GM21360 (cell line): Measurements from ENCODE around the gene CYSRT1.
"Not testable (repeated sequence)": the region's sequence is repeated elsewhere in the genome, so short reads cannot be mapped to it uniquely, and the experiment has no call there.

Source experiments
- ATAC-seq: cut with Tn5 transposase; IDR thresholded peaks from one replicate; pipeline ENCODE4 v1.9.1; 2021; ENCODE audit warnings: mild to moderate bottlenecking, moderate library complexity; ENCODE audit not compliant: unreplicated experiment

The CYSRT1 gene

DNA sequence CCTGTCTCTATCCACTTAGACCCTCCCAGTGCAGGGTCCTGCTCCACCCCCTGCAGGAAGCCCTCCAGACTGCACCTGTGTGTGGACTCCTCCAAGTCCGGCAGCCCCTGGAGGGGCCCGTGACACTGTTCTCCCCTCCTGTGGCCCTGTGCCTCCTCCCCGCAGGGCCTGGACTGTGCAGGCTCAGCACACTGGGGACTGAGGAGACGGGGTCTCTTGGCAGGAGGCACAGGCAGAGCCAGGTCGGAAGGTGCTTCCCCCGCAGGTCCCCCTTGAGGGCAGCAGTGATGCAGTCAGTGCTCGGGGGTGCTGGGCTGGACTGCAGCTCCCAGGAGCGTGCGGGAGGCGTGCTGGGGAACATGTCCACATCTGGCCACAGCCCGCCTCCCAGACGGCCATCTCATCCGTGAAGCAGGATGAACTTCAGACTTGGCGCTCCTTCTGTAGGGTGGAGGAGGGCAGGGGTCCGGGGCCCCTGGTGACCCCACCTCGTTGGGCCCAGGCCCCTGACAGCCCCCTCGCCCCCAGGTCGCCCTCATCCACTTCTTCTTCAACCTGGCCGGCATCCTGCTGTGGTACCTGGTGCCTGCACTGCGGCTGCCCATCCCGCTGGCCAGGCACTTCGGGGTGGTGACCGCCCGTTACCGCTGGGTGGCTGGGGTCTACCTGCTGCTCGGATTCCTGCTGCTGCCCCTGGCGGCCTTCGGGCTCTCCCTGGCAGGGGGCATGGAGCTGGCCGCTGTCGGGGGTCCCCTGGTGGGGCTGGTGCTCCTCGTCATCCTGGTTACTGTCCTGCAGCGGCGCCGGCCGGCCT is 10.7 kb downstream of the CYSRT1 start:
- ATAC-seq, result no peak

DNA sequence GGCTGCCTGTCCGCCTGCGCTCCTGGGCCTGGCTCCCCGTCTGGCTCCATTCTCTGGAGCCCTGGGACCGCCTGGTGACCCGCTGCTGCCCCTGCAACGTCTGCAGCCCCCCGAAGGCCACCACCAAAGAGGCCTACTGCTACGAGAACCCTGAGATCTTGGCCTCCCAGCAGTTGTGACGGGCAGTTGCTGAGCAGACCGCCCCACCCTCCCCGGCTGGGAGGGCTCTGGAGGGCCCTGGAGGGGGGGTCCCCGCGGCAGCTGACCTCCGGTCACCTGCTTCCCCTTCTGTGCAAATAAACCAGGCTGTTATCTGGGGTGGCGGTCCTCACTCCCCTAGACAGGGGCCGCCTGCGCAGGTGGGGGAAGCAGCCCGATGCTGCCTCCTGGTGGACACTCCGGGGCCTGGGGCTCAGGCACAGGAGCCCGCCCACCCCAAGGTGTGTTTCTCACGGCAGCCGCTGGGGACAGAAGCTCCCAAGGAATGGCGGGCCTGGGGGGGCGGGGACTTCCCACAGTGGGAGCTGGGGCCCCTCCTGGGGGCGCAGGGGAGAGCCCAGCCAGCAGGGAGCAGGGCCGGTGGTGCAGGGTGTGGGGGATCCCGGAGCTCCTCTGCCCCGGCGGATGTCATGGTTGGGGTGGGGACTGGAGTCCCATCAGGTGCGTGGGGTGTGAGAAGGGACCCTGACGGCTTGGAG is 11.4 kb downstream of the CYSRT1 start:
- no peak for ATAC-seq

DNA sequence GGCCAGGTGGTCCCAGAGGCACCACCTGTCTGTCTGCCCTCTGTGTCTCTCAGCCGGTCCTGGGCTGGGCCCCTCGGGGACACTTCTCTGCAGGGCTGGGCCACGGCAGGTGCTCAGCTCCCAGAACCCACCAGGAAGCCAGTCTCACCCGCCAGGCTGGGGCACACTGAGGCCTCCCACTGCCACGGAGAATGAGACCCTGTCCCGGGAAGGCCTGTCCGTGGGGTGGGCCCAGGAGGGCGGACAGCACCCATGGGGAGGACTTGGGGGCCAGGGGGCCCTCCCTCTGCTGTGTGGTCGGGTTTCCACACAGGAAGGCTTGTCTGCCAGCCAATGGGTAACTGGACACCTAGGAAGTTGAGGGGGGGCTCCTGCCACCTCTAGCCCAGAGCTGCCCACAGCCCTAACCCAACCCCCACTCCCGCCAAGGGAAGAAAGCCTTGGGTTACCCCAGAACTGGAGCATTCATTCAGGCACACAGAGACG is 12.0 kb downstream of the CYSRT1 start:
- ATAC-seq, result no peak

DNA sequence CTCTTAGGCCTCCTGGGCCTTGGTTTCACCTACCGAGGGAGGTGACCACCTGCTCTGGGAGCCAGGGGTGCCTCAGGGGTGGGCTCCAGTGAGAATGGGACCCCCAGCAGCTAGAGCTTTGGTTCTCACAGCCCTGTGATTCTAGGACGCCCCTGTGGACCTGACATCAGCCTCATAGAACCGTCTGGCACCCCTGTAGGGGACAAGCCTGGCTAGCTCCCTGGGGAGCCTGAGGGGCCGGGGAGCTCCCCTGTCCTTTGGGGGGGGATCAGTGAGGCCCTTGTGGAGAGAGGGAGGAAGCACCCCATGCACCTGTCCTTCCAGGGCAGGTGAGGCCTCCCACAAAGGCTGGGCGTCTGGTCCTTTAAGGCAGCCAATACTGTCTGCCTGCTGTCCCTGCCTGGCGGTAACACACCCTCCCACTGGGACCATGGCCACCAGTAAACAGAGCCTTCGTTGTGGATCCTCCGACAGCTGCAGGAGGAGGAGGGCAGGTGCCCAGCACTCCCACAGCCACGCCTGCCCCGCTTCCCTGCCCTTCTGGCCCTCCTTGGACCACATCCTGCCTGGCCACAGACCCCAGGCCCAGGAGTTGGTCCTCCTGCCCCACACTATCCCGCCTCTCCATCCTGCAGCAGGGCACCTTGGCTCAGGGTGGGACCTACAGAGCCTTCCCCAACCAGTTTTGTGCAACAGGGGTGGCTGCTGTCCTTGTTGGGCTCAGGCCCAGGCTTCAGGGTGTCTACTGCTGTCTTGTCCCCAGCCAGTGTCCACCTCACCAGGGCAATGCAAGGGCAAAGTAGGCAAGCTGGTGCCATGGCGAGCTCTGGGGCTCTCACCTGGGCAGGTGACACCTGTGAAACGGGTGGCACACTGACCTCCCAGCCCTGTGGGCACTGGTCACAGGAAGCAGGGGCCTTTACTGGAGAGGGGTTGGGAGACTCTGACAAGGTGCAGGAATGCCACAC is 13.1 kb downstream of the CYSRT1 start:
- no peak for ATAC-seq

DNA sequence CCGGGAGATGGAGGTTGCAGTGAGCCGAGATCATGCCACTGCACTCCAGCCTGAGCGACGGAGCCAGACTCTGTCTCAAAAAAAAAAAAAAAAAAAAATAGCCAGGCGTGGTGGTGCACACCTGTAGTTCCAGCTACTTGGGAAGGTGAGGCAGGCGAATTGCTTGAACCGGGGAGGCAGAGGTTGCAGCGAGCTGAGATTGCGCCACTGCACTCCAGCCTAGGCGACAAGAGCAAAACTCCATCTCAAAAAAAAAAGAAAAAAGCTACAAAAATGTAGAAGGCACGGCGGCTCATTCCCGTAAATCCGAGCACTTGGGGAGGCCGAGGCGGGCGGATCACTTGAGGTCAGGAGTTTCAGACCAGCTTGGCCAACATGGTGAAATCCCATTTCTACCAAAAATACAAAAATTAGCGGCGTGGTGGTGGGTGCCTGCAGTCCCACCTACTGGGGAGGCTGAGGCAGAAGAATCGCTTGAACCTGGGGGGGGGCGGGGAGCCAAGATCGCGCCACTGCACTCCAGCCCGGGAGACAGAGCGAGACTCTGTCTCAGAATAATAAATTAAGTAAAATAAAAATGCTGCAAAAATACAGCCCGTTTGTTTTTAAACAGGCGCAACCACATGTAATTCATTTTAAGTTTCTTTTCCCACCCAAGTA is 14.7 kb downstream of the CYSRT1 start:
- not testable (repeated sequence) for ATAC-seq

DNA sequence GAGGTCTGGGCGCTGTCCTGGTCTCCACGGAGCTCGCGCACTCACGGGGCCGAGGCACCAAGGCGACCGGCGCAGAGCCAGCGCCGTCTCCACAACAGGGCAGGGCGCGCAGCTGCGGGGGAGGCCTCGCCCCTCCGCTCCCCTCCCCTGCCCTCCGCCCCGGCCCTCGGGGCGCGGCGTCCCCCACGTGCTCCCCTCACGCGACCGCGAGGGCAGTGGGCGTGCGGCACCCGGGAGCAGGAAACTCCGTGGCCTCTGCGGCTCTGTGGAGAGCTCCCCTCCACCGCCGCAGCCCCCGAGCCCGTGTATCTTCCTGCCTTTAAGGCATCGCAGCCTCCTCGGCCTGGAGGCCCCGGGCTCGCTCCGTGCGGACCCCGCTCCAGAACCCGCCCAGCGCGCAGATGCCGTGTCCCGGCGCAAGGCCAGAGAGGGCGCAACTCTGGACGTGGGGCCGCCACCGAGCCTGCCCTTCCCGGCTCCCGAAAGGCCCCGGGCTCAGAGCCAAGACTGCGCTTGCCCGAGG is 15.4 kb downstream of the CYSRT1 start:
- peak; percentile 19 for ATAC-seq

DNA sequence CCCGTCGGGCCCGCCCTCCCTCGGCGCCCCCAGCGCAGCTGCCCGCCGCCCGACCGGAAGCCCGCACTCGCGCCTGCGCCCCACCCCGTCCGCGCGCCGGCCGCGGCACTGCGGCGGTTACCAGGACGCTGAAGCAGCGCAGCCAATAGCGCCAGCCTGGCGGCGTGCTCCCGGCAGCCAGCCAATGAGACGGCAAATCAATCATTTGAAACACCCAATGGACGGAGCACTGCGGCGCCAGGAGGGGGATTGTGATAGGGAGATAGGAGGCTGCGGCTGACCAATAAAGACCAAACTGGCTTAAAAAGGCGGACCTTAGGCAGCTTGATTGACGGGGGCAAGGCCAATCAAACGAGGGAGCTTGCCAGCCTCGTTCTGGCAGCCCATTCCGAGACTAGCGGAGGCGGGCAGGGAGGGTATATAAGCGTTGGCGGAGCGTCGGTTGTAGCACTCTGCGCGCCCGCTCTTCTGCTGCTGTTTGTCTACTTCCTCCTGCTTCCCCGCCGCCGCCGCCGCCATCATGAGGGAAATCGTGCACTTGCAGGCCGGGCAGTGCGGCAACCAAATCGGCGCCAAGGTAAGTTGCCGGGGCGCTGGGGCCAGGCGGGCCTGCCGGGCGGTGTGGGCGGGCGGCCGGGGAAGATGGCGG is 16.0 kb downstream of the CYSRT1 start, which contains the start of gene TUBB4B:
Gene TUBB4B, plus strand, starts transcription at position 447 of the 649 bp plus-strand sequence. Its CDS starts 74 bp downstream, at position 521.
- ATAC-seq, result peak; percentile 71

DNA sequence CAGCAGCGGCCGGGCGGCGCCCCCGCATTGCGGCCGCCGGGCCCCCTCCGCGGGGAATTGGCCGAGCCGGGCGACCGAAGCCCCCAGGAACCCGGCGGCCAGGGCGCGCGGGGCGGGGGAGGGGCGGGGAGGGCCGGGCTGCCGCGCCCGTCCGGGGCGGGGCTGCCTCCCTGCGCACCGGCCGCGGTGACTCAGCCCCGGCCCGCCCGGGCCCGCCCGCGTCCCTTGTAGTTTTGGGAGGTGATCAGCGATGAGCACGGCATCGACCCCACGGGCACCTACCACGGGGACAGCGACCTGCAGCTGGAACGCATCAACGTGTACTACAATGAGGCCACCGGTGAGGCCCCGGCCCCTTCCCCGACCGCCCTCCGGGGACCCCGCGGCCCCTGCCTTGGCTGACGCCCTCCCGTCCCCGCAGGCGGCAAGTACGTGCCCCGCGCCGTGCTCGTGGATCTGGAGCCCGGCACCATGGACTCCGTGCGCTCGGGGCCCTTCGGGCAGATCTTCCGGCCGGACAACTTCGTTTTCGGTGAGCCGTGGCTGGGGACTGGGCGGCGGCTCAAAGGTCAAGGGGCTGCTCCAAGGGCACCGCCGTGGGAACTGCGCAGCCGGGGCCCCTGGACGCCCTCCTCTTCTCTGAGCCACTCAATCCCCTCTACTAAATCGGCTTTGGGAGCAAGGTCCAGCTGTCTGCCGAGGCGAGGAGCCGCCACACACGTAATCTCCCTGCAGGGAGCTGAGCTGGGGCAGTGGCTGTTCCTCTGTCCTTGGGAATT is 16.7 kb downstream of the CYSRT1 start:
- ATAC-seq, result peak; percentile 1

DNA sequence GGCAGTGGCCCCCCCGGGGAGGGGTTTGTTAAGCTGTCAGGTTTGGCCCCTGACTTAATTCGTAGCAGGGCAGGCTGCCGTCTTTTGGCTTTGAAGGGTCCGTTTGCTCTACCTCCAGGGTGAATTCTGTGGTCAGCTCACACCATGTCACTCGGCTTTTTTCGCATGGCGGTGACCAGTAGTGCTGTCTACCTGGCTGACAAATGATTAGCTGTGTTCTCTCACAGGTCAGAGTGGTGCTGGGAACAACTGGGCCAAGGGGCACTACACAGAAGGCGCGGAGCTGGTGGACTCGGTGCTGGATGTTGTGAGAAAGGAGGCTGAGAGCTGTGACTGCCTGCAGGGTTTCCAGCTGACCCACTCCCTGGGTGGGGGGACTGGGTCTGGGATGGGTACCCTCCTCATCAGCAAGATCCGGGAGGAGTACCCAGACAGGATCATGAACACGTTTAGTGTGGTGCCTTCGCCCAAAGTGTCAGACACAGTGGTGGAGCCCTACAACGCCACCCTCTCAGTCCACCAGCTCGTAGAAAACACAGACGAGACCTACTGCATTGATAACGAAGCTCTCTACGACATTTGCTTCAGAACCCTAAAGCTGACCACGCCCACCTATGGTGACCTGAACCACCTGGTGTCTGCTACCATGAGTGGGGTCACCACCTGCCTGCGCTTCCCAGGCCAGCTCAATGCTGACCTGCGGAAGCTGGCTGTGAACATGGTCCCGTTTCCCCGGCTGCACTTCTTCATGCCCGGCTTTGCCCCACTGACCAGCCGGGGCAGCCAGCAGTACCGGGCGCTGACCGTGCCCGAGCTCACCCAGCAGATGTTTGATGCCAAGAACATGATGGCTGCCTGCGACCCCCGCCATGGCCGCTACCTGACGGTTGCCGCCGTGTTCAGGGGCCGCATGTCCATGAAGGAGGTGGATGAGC is 17.6 kb downstream of the CYSRT1 start:
- no peak for ATAC-seq

DNA sequence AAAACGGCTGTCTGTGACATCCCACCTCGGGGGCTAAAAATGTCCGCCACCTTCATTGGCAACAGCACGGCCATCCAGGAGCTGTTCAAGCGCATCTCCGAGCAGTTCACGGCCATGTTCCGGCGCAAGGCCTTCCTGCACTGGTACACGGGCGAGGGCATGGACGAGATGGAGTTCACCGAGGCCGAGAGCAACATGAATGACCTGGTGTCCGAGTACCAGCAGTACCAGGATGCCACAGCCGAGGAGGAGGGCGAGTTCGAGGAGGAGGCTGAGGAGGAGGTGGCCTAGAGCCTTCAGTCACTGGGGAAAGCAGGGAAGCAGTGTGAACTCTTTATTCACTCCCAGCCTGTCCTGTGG is 18.3 kb downstream of the CYSRT1 start:
- not testable (repeated sequence) for ATAC-seq

DNA sequence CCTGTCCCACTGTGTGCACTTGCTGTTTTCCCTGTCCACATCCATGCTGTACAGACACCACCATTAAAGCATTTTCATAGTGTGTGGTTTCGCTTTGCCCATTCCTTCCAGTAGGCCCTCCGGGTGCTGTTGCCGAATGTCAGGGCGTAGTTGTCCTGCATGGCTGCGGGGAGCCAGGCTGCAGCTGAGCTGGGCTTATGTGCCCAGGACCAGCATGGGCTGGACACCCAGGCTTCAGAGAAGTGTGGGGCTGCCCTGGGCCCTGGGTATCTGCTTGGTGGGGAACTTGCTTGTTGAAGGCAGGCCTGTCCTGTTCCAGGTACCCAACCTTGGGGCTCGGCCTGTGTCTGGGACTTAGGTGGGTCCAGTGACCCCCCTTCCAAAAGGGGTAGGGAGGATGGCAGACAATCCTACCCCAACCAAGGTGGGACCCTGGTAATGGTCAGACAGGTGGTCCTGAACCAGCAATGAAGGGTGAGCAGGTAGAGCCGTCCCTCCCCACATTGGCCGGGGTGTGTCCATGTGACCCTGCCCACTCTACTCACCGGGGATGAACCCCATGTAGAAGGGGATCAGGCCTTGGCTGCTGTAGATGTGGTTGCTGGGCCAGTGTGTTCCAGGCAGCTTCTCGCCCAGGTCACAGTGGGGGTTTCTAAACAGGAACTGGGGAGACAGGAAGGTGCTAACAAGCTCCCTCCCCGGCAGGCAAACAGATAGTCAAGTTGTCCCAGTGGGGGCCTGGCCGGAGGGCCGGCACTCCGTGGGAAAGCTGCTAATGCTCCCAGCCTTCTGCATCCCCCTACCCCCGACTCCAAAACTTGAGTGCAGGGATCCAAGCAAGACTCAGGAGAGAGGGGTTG is 18.9 kb downstream of the CYSRT1 start:
- no peak for ATAC-seq

DNA sequence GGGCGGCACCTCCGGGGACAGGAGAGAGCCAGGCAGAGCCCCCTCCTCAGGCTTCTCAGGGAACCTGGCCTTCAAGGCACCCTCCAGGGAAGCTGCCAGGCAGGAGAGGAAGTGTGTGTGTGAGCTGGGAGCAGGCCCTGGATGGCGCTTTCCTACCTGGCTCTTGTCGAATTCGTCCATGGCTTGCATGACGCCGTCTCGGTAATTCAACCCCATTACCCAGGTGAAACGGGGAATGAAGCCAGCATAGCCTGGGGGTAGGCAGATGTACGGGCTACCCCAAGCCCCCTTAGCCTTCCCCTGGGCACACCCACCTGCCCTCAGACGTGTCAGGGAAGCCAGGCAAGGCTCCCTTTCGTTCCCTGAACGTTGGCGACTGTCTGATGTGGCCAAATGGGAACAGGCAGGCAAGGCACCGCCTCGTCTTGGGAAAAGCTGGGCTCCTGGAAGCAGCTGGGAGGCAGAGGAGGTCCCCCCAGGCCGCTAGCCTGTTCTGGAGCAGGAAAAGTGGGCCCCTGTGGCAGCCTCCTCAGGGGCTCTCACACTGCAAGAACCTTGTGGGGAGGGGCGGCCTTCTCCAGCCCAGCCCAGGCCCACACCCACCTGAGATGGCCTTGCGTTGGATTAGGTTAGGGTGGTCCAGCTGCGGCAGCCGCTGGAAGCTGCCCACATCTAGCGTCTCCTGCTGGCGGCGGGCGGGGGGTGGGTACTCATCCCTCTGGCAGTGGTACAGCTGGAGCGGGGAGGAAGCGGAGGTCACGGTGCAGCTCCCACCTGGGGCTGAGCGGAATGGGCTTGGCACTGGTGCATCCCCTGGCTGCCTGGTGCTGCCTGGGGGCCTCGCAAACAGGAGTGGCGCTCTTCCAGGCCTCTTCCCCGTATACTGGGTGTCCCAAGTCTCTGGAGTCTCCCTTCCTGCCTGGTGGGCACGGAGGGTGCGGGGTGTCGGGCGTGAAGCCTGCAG is 19.8 kb downstream of the CYSRT1 start:
- no peak for ATAC-seq

DNA sequence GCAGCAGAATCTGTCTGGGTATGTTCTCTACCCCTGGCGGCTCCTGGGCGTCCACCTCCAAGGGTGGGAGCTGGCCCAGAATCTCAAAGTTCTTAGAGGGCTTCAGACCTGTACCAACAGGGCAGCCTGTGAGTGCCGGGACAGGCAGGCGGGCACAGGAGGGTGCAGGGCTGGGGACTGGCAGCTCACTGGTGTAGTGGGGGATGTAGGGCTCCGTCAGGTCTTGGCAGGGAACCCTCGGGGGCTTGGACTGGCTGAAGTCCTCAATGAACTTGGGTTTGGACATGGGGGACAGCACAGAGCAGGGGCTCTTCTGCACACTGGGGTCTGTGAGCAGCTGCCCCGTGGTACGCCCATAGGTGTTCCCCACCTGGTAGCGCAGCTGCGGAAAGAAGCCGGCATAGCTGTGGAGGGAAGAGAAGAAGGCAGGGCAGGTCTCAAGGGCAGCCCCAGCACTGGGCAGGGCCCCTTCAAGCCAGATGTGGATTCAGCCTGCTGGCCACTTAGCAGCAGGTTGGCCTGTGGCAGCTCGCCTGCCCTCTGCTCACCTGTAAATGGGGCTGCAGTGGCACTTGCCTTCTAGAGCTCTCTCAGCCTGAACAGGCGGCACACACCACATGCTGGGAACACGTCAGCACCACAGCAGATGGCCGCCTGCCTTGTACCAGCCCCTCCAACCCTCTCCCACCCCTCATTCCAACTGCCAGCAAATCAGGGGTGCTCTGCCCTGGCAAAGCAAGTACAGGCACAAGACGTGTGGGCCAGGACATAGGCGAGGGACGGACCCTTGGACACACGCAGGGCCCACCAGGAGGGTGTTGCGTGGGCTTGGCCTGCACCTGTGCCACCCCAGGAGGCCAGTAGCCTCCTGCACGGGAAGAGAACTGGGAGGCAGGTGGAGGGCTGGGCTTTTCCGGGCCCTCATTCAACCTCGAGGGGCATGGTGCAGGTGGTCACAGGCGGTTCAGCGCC is 20.8 kb downstream of the CYSRT1 start:
- ATAC-seq, result no peak

DNA sequence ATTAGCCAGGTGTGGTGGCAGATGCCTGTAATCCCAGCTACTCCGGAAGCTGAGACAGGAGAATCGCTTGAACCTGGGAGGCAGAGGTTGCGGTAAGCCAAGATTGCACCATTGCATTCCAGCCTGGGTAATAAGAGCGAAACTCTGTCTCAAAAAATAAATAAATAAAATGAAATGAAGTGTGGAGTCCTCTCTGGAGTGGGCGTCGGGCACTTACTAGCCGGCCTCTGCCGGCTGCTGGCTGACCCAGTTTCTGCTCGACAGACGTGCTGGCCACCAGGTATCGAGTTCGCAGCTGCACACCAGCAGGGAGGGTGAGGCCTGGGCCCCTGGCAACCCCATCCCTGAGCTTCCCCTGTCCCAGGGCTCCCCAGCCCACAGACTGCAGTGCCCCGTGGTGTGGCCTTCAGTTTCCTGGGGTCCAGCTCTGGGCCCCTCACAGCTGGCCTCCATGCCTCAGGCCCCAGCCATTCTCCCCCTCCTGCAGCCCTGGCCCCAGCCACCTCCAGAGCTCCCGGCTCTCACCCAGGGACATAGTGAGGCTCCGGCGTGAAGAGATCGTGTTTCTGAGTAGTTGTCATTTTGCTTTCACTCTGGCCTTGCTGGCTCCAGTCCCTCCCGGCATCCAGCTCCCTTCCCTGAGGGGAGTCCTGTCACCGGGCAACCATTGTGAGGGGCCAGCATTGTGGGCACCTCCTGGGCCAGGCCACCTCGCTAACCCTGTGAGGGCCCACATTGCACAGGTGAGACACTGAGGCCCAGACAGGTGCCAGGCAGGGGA is 22.4 kb downstream of the CYSRT1 start:
- ATAC-seq, result no peak
